K562 treated with DMSO at 1 percent for 48 hours (cell line): ENCODE measurements around the gene FRMD8. TPM values are rescaled to one million over a fixed set of nuclear protein-coding genes. Genes with fewer than 3 reads are reported as not detected.

Experiments
- total RNA-seq: library from RNA; unstranded; fragments of 300-600 nt; gene quantifications from 2 replicates; pipeline ENCODE4 v1.2.3, GENCODE V29; 2022; ENCODE audit warnings: low replicate concordance; ENCODE audit errors: extremely low read depth

The FRMD8 gene
- not detected in 2 replicates for total RNA-seq

DNA sequence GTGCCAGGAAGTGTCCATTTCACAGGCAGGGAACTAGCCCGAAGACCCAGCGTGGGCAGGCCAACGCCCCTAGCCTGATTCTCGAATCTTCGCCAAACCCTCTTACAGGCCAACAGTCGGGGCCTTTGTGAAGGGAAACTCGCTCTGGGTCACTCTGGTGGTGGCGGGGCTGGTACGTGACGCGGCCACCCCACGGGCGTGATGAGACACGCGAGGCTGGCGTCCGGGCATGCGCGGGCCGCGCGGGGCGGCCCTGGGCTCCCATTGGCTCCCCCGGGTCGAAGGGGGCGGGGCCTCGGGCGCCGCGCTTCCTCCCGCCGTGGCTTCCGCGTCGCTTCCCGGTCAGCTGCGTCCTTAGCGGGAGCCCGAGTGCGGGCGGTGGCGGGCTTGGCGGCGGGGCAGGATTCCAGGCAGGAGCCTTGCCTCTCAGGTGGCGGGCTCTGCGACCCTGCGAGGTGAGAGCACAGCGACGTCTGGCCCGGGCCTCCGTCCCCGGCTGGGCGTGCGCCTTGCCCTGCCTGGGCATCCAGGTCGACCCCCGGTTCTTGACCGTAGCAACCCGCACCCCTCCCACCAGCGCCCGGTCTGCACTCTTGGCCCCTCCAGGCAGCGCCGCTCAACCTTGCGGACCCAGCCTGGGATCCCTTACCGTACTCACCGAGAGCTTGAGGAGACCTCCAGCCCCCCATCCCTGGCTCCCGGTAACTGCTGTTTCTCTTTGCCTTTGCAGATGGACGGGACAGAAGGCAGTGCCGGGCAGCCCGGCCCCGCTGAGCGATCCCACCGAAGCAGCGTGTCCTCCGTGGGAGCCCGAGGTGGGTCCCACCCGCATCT, at the start of gene FRMD8:
Gene FRMD8, plus strand, starts transcription at position 331 of the 834 bp plus-strand sequence. Its CDS starts 400 bp downstream, at position 731.

DNA sequence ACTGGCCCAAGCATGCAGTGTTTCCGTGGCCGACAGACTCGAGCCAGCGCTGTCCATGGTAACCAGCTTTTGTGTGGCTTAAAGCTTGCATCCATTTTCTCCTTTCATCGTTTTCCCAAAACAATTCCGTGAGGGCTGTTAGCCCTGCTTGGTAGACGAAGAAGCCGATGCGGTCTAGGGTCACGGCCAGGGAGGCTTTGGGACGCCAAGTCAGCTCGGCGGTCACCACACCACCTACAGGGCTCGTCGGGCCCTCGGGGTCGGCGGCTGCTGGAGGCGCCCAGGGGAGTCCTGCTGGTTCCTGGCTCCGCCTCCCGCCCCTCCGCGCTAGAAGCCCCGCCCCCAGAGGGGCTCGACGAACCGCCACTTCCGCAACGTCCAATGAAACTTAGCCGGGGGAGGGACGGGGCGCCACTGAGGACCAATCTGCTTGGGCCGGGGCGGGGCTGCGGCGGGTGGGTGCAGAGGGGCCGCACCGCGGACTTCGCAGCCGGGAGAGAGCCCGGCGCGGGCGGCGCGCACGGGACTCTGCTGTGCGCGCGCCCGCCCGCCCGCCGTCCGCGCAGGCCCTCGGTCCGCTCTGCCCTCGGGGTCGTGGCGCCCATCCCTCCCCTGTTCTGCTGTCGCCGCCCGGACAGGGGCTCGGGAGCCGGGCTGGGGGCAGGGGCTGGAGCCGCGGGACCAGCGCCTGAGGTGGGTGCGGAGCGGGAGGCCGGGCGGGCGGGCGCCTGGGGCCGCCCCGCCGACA, 32.0 kb upstream of the FRMD8 start, which contains the start of gene TIGD3:
Gene TIGD3, plus strand, starts transcription at position 487 of the 748 bp plus-strand sequence. CDS start 1,058 bp downstream, outside the sequence.

DNA sequence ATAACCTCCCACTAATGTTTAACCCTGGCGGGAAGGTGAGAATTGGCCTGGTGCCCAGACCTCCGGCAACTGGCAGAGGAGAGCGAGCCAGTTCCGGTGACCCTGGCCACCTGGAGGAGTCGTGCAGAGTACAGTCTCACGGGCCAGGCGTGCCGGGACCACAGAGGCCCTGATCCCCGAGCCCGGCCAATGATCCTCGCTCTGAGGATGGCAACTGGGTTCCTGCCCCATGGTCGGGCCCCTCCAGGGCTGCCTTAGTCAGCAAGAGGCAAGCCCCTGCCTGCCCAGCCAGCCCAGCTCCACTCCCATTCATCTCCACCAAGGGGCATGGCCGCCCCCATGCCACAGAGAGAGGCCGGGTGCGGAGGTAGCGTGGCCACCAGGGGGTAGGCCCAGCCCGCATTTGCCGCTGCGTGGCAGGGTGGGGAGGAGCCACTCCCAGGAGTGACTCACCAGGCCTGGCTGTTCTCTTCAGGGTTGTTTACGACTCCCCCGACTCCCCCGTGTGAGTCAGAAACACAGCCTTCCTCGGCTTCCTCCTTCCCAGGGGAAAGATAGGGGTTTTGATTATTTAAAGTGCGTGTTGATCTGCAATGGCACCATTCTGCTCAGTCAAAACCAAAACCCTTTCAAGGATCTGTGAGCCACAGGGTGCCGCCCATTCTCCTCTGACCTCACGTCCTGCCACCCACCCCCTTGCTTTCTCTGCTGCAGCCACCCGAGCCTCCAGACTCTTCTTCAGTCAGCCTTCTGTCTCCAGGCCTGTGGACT, 4.2 kb upstream of the FRMD8 start, which contains the start of gene SLC25A45:
Gene SLC25A45, minus strand, starts transcription at position 614 of the 771 bp plus-strand sequence. CDS start 695 bp downstream, outside the sequence.

GRCh38 chr11:65422633-65423515, 36.4 kb downstream of the FRMD8 start, which contains the start of gene NEAT1:
Gene NEAT1, plus strand, starts transcription at chr11:65422798.

Other genes with a start within 250 kb of the FRMD8 start
- gene SPDYC, start 216.4 kb upstream of the FRMD8 start, total RNA-seq, result not detected in 2 replicates
- not detected in 2 replicates for gene CAPN1, start 204.7 kb upstream of the FRMD8 start, total RNA-seq
- gene POLA2, start 124.7 kb upstream of the FRMD8 start, total RNA-seq, result not detected in 2 replicates
- gene CDC42EP2, start 71.8 kb upstream of the FRMD8 start, total RNA-seq, result not detected in 2 replicates
- 1,832 TPM in 1 of 2 replicates, not detected in the other for gene DPF2, start 52.8 kb upstream of the FRMD8 start, total RNA-seq
- not detected in 2 replicates for gene TIGD3, start 31.9 kb upstream of the FRMD8 start, total RNA-seq
- gene SLC25A45, start 4.0 kb upstream of the FRMD8 start, total RNA-seq, result not detected in 2 replicates
- gene NEAT1, start 36.2 kb downstream of the FRMD8 start, total RNA-seq, result 149 TPM in 1 of 2 replicates, not detected in the other
- not detected in 2 replicates for gene MALAT1, start 112.4 kb downstream of the FRMD8 start, total RNA-seq
- gene SCYL1, start 138.4 kb downstream of the FRMD8 start, total RNA-seq, result not detected in 2 replicates
- gene LTBP3, start 171.7 kb downstream of the FRMD8 start, total RNA-seq, result not detected in 2 replicates
- not detected in 2 replicates for gene ZNRD2, start 183.8 kb downstream of the FRMD8 start, total RNA-seq
- gene FAM89B, start 185.9 kb downstream of the FRMD8 start, total RNA-seq, result not detected in 2 replicates
- gene EHBP1L1, start 189.4 kb downstream of the FRMD8 start, total RNA-seq, result not detected in 2 replicates
- gene KCNK7, start 209.2 kb downstream of the FRMD8 start, total RNA-seq, result not detected in 2 replicates
- gene MAP3K11, start 227.6 kb downstream of the FRMD8 start, total RNA-seq, result 226 TPM in 1 of 2 replicates, not detected in the other
- gene PCNX3, start 229.1 kb downstream of the FRMD8 start, total RNA-seq, result not detected in 2 replicates